GM19043 (cell line): ENCODE results near the gene SEC14L3.
"Not testable (repeated sequence)": the region's sequence is repeated elsewhere in the genome, so short reads cannot be mapped to it uniquely, and the experiment has no call there.

Experiments
- ATAC-seq: cut with Tn5 transposase; IDR thresholded peaks from one replicate; pipeline ENCODE4 v1.9.1; 2021; ENCODE audit warnings: low read depth; ENCODE audit not compliant: unreplicated experiment

Gene SEC14L3

DNA sequence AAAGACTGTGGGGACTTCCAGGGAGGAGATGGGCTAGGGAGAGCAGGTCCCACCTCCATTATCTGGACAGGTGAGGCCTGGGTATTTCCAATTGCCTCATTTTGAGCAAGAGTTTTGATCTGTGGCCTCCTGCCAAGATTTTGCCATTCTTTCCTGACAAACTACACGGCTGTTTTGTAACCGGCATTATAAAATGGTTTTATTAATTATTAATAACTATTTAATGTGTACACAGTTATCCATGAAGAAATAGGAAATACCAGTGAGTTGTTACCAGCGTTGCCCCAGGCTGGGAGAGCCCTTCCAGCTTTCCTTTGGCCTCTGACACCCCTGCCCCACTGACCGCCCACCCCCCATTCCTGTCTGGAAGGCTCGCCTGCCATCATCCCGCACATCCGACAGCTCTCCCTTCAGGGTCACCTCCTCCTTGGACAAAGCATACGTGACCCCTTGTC, 14.9 kb upstream of the SEC14L3 start:
- ATAC-seq, result no peak

DNA sequence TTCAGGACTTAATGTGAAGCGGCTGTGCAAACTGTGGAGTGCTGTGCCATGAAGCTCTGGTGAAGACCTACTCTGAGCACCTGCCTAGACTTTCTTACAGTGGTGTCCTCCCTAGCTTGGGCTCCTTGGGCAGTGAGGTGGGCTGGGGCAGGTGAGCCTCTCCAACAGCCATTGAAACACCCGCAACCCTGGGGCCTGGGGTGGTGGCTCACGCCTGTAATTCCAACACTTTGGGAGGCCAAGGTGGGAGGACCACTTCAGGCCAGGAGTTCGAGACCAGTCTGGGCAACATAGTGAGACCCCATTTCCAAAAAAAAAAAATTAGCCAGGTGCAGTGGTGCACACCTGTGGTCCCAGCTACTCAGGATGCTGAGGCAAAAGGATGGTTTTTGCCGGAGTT, 14.3 kb upstream of the SEC14L3 start:
- no peak for ATAC-seq

DNA sequence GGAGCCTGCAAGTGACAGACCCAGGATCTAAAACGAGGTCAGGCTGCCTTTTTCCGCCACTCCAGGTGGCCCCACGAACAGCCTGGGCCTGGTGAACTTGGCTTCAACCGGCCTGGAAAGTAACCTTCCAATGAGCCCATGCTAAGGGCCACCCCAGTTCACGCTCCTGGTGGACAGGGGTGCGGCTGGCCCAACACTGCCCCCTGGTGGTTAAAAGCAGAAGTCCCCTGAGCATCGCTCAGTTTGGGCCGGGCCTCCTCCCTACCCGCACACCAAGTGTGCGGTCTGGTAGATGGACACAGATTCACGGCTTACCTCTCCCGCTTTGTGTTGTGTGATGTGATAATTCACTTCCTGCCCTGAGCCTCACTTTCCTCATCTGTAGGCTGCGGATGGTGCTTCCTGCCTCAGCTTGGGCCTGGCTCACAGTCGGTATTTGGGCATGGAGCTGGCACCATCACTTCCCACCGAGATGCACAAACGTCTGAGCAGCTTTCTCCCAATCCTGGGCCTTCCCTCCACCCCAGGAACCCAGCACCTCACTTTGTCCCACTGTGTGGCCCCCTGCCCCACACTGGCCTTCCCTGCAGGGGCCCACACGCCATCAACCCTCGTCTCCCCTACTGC, 13.7 kb upstream of the SEC14L3 start:
- ATAC-seq, result no peak

DNA sequence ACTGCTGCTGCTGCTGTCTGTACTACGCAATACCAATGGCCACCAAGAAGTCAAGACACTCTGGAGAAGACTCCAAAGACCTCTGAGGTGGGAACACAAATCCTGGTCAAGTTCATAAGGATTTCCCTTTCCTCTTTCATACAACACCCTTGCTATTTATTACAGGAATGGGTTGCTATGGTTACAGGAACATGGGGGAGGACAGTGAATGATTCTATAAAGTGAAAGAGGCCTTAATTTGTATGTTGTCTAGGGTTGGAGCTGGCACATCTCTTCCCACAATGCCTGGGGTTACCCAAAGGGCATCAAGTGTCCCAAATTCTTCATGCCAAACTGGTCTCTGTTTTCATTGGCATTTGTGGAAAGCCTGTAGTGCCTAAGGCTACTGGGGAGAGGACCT, 11.4 kb upstream of the SEC14L3 start:
- no peak for ATAC-seq

DNA sequence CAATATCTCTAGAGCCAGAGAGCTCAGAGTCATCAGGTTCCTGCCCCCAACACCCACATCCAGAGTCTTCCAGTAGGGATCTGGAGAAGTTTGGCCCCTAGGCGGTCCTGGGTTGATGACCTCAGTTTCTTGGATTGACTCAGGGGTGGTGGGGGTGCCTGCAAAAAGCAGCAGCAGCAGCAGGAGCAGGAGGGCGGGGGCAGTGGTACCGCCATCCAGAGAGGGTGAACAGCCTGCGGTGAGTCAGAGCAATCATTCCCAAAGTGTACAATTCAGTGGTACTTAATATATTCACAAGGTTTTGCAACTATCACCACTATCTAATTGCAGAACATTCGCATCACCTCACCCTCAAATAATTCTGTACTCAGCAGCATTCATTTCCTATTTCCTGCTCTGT, 9.9 kb upstream of the SEC14L3 start:
- ATAC-seq, result no peak

DNA sequence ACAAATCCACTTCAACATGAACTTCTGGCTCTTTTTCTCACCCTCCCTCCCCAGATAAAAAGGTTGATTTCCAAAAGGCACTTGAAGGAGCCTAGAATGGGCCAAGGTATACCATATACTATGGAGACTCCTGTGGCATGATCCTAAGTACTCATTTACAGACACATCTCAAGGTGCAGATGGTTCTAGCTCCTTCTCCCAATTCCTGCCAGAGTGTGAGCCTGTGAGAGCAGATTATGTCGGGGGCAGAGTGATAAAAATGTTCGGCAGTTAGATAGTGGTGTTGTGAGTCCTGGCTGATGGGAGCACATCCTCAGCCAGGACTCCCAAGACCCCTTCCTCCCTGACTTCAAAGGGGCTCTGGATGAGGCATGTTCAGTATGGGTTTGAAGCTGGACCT, 8.2 kb upstream of the SEC14L3 start:
- ATAC-seq, result no peak

DNA sequence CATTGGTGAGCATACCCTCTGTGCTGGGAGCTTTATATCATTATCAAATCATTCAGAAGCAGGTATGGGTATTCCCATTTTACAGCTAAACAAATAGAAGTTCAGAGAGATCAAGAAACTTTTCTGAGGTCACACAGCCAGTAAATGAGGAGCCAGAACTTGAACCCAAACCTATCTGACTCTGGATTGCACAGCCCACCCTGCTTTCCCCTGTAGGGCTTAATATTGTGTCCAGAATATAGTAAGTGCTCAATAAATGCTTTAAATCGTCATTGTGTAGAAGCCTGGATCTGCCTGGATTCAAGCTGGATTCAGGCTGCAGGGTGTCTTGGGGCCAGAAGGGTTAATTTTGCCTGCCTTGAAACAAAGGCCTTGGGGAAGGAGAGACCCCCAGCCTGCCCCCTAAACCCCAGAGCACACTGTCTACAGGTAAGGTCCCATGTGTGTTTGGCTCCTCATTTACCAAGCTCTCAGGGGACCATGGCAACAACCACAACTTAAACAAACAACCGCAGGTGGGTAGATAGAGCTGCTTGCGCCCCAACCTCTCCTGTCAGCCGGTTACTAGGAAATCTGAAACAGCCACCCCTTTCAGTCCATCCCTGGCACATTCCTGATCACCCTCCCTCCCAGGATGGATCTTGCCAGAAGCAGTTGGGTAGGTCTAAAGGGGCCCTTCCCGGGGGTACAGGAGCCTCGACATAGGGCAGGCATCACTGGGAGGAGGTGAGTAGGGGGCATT, 3.0 kb upstream of the SEC14L3 start:
- ATAC-seq, result no peak

DNA sequence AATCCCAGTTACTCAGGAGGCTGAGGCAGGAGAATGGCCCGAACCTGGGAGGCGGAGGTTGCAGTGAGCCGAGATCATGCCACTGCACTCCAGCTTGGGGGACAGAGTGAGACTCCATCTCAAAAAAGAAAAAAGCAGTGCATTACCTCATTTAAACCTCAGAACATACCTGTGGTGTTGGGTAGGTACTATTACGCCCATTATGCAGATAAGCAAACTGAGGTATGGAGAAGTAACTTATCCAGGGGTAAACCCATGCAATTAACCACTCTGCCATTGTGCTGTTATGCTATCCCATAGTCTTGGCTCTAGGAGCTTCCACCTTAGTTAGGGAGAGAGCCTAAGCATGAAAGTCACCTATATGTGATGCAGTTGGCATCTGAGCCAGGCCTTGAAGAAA, 2.3 kb upstream of the SEC14L3 start:
- no peak for ATAC-seq

DNA sequence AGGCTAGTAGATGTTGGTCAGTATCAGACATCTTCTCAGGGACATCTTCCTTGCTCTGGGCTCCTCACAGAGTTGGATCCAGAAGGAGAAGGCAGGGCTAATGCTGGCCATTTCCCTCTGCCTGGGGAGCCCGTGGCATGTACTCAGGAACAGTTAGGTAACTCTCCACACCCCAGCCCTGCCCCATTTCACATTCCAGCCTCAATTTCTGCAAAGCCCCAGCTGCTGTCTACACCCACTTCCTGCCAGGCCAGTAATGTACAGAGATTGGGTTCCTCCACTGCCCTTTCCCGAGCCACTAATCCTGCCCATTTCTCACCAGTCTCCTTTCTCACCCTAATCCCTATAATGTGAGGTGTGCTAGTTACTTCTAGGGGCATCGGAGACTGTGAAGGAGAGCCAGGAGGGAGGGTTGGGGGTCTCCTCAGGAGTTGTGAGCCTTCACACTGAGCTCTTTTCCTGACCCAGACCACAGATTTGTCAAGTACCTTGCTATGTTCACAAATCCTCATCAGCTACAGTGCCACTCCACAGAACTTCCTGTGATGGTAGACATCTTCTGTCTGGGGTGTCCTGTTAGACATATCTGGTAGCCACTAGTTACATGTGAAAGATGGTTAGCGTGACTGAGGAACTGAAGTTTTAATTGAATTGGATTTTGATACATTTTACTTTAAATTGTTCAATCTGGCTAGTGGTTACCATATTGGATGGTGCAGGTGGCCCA, 1.3 kb upstream of the SEC14L3 start:
- no peak for ATAC-seq

DNA sequence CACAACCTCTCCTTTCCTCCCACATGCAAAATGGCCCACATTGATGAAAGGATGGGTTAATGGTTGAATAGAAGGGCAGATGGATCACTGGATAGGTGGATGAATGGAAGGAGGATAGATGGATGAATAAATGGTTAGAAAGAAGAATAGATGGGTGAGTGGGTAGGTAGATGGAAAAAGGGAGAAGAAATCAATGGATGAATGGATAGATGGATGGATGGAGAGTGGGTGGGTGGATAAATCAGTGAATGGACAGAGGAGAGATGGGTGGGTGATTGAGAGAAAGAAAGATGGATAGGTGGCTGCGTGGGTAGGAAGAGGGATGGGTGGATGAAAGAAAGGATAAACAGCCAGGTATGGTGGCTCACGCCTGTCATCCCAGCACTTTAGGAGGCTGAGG, 1.2 kb downstream of the SEC14L3 start:
- ATAC-seq, result no peak

DNA sequence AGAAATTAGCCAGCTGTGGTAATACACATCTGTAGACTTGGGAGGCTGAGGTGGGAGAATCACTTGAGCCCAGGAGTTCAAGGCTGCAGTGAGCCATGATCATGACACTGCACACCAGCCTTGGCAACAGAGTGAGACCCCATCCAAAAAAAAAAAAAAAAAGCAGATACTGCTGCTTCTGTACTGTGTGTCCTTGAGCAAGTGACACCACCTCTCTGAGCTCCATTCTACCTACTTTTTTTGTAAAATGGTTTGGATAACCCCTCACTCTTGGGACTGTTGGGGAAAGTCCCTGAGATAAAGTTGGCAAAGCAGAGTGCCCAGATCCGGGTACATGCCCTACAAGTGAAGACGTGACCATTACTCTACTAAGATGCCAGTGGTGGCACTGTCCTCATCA, 2.7 kb downstream of the SEC14L3 start:
- ATAC-seq, result no peak

DNA sequence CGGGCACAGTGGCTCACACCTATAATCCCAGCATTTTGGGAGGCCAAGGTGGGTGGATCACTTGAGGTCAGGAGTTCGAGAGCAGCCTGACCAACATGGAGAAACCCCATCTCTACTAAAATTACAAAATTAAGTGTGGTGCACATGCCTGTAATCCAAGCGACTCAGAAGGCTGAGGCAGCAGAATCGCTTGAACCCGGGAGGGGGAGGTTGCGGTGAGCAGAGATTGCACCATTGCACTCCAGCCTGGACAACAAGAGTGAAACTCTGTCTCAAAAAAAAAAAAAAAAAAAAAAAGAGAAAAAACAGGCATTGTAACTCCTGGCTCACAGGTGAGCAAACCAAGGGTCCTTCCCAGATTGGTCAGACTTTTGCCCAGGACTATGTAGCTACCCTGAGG, 11.3 kb downstream of the SEC14L3 start:
- ATAC-seq, result not testable (repeated sequence)

DNA sequence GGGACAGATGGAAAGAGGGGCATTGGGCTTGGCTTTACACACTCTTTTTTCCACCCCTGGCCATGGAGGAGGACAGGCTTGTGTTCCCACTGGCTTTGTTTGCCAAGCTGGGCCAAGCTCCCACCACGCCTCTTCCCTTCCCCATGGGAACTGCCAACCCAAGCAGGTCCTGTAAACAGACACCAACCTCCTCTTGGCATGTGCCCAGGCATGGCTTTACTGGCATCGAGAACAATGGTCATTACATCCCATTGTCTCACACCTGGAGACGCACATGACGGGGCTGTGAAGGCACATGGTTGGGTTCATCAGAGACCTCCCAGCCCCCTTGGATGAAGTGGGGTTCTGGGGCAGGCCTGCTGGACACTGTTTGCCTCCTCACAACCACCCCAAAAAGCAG, 11.7 kb downstream of the SEC14L3 start:
- no peak for ATAC-seq

DNA sequence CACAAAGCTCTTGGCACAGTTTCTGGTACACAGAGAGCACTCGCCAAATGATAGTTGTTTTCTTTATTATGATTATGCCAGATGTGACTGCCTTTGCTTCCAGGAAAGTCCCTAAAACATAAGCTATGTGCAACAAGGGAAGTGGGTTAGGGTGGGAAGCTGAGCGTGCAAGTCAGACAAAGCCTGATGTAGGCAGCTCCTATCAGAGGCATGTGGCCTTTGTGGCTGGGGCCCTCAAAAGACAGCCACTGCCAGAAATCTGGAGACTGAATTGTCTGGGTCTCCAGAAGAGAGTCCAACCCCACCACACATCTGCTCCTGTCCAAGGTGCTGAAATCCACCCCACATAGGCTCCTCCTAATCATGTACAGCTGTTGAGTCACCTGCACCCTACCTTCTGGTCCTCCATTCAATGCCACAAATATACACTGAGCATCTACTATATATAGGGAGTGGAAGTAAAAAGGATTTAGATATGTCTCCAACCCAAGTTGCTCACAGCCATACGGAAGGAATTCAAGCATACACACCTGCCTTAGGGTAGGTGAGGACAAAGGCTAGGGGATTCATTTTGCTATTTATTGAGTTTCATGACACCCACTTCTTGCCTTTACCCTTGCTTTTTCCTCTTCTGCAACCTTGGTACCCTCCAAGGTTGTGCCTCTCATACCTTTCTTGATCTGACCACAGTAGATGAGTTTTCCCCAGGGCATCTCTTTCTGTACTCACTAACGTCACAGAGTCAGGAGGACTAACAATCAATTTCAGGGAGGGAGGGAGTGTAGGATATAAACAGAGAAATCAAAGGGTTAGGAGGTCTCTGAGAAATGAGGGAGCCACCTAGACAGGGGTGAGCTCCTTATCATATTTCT, 12.4 kb downstream of the SEC14L3 start:
- ATAC-seq, result no peak

DNA sequence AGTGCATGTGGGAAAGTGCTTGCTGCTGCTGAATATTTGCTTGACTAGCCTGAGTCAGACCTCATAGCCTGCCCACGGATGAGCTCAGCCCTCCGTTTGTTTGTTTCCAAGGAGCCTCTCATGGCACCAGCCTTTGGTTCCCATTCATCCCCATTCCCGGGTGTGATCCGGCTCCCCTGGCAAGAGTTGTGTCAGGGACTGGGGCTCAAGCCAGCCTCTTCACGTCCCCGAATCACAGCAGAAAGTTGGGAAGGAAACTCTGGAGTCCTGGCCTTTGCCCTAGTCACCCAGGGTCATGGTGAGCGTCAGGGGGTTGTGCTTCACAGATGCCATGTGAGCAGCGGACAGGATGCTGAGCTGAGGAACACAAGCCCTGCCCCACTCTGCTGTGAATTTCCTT, 13.8 kb downstream of the SEC14L3 start:
- no peak for ATAC-seq

DNA sequence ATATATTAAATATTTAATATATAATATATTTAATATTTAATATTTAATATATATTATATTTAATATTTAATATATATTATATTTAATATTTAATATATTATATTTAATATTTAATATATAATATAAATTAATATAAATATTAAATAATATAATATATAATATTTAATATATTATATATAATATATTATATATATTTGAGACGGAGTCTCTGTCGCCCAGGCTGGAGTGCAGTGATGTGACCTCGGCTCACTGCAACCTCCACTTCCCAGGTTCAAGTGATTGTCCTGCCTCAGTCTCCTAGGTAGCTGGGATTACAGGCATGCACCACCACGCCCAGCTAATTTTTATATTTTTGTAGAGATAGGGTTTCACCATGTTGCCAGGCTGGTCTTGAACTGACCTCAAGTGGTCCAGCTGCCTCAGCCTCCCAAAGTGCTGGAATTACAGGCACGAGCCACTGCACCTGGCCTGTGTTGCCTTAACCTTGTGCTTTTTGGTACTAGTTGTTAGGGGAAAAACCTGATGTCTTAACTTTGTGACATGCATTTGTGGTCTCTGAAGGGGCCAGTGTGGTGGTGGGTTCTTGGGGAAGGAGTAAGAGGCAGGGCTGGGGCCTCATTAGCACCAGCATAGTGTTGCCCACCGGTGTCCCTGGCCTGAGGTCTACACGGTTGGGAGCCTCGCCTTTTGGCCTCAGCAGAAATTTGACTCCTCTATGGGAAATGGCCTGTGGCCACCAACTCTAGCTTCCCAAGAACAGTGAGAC, 16.6 kb downstream of the SEC14L3 start:
- ATAC-seq, result no peak

DNA sequence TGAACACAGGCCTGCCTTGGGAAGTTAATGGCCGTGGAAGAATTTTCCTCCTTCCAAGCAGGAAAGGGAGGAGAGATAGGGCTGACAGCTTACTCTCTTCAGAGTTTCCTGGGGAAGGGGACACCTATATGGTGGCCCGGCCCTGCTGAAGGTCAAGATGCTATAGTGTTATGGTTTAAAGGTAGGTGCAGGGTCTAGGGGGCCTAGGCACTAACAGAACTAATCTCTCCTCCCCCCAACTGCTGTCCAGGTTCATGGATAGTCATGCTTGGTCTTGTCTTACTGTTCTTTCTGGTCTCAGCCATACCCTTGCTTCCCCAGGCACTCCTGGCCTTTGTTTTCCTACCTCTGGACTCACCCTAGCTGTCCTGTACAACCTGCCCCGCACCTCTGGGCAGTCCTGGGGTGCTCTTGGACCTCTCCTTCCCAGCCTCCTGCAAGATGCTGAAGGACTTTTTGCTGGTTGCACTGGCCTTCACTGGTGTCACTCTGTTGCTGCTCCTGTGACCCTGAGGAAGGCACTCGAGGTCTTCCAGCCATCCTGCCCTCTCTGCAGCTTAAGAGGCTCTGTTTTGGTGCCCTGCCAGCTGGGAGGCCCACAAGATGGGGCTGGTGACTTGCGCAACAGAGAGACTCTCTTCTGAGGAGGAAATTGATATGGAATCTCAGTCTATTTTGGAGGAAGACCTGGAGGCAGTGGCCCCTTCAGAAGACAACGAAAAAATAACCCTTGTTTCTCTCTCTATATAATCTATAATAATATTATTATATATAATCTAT, 17.9 kb downstream of the SEC14L3 start:
- ATAC-seq, result no peak

DNA sequence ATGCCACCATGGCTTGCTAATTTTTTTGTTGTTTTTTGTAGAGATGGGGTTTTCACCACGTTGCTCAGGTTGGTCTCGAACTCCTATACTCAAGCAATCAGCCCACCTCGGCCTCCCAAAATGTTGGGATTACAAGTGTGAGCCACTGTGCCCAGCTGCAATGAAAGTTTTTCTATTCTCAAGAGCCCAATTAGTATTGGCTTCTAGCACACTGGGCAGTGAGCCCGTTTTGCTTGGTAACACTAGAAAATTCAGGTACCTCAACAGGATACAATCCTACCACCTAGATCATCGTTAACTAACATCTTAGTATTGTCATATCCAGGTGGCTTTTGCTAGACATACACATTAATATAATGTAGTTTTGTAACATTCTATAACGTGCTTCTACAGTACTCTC, 19.0 kb downstream of the SEC14L3 start:
- ATAC-seq, result no peak

DNA sequence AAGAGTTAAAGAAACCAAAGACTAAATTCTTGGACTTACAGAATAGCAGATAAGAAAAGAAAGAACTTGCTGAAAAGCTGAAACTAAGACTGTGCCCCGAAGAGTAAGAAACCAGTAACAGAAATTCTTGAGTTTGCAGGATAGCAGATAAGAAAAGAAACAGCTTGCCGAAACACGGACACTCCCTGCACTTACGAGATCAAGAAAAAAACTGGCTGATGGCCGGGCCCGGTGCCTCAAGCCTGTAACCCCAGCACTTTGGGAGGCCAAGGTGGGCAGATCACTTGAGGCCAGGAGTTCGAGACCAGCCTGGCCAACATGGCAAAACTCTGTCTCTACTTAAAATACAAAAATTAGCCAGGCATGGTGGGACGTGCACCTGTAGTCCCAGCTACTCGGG, 20.3 kb downstream of the SEC14L3 start:
- not testable (repeated sequence) for ATAC-seq
